NCI-H524 (cell line): ENCODE data around the gene GSTP1.
"Not testable (repeated sequence)": the region's sequence is repeated elsewhere in the genome, so short reads cannot be mapped to it uniquely, and the experiment has no call there.

Experiments used
- DNase-seq, 2 experiments: peaks; one replicate each; lab custom pipeline; 2025; lab: John Stamatoyannopoulos, UW

Gene GSTP1

GRCh38 chr11:67597963-67598362 is 14.4 kb downstream of the GSTP1 start:
- not testable (repeated sequence) for DNase-seq

GRCh38 chr11:67599149-67599548 is 15.5 kb downstream of the GSTP1 start:
- no peak for DNase-seq

- no peak for DNase-seq
These were observed 16.9 kb downstream of the GSTP1 start for GRCh38 chr11:67600324-67601029.

- DNase-seq = no peak
These were observed 17.5 kb downstream of the GSTP1 start for GRCh38 chr11:67601098-67601497.

GRCh38 chr11:67604119-67604518 is 20.5 kb downstream of the GSTP1 start:
- not testable (repeated sequence) for DNase-seq

- peak; percentile 77 to 82 for DNase-seq
These were observed 21.2 kb downstream of the GSTP1 start for GRCh38 chr11:67604815-67605214.

- peak; percentile 77 to 82 for DNase-seq
These were observed 21.8 kb downstream of the GSTP1 start for GRCh38 chr11:67605231-67606011.

GRCh38 chr11:67606093-67606491 is 22.5 kb downstream of the GSTP1 start:
- DNase-seq = peak in 1 of 2 experiments; percentile 28

- DNase-seq = peak; percentile 83 to 89
These were observed 23.1 kb downstream of the GSTP1 start, which contains the start of gene NDUFV1 for GRCh38 chr11:67606492-67607295. Gene NDUFV1, plus strand, starts transcription at chr11:67606936. Its CDS starts 69 bp downstream, at chr11:67607005.

GRCh38 chr11:67607507-67607906 is 23.9 kb downstream of the GSTP1 start:
- no peak for DNase-seq

- no peak for DNase-seq
These were observed 24.9 kb downstream of the GSTP1 start for GRCh38 chr11:67608486-67608885.

GRCh38 chr11:67609316-67609715 is 25.7 kb downstream of the GSTP1 start:
- no peak for DNase-seq

- DNase-seq = no peak
These were observed 26.8 kb downstream of the GSTP1 start for GRCh38 chr11:67610302-67610868.

GRCh38 chr11:67611165-67611564 is 27.6 kb downstream of the GSTP1 start:
- DNase-seq = no peak

- no peak for DNase-seq
These were observed 28.3 kb downstream of the GSTP1 start for GRCh38 chr11:67611704-67612587.

GRCh38 chr11:67612751-67613150 is 29.1 kb downstream of the GSTP1 start:
- no peak for DNase-seq

- no peak for DNase-seq
These were observed 29.8 kb downstream of the GSTP1 start for GRCh38 chr11:67613313-67613959.

- DNase-seq = peak in 1 of 2 experiments; percentile 47
These were observed 30.5 kb downstream of the GSTP1 start for GRCh38 chr11:67613960-67614715.
